Keratinocyte (primary cell): ENCODE data around the gene CCDC144A. TPM values are rescaled to one million over a fixed set of nuclear protein-coding genes. Genes with fewer than 3 reads are reported as not detected.
"Not testable (repeated sequence)": the region's sequence is repeated elsewhere in the genome, so short reads cannot be mapped to it uniquely, and the experiment has no call there.

Experiments used
- DNase-seq: peaks from one replicate; pipeline ENCODE4 v3.0.0-alpha.2; 2011; ENCODE audit warnings: low read depth, missing footprints, low spot score
- FAIRE-seq: peaks from 2 replicates; lab custom pipeline; 2011; peaks lifted over from hg19 to GRCh38; lab: Jason Lieb, UNC
- H2AFZ ChIP-seq: 2 replicates; pipeline ENCODE4 v1.6.0; 2012; ENCODE audit warnings: low read length, control low read depth, inconsistent platforms; ENCODE audit not compliant: control insufficient read depth
- H3K27ac ChIP-seq: 2 replicates; pipeline ENCODE4 v1.5.1; 2011; ENCODE audit warnings: low read length; ENCODE audit not compliant: control insufficient read depth, insufficient read depth
- H3K27me3 ChIP-seq: 3 replicates; pipeline ENCODE4 v1.6.0; 2011; ENCODE audit warnings: low read length; ENCODE audit not compliant: control insufficient read depth, insufficient read depth; ENCODE audit errors: extremely low read depth
- H3K36me3 ChIP-seq, 2 experiments: 2 replicates in 1 of 2; 3 replicates in 1 of 2; pipeline ENCODE4 v1.5.1; 2011; ENCODE audit warnings: low read length in 2 of 2, mild to moderate bottlenecking in 1 of 2; ENCODE audit not compliant: control insufficient read depth in 2 of 2, insufficient read depth in 2 of 2; ENCODE audit errors: extremely low read depth in 1 of 2
- H3K4me1 ChIP-seq: 3 replicates; pipeline ENCODE4 v1.5.1; 2011; ENCODE audit warnings: low read length; ENCODE audit not compliant: control insufficient read depth, insufficient read depth; ENCODE audit errors: extremely low read depth
- H3K4me2 ChIP-seq: 3 replicates; pipeline ENCODE4 v1.6.0; 2011; ENCODE audit warnings: low read depth, low read length; ENCODE audit not compliant: control insufficient read depth, insufficient read depth; ENCODE audit errors: extremely low read depth
- H3K4me3 ChIP-seq, 3 experiments: fragments of 200-600 bp in 1 of 3; sonication (generic) in 1 of 3; 2 replicates in 2 of 3; 3 replicates in 1 of 3; pipeline ENCODE4 v1.5.1; 2011 to 2016; ENCODE audit warnings: low read length in 3 of 3, mild to moderate bottlenecking in 3 of 3, control low read depth in 2 of 3, inconsistent platforms in 1 of 3, low read depth in 1 of 3, mixed read lengths in 1 of 3, mixed run types in 1 of 3, moderate library complexity in 1 of 3; ENCODE audit not compliant: control insufficient read depth in 2 of 3, insufficient read depth in 2 of 3; ENCODE audit errors: extremely low read depth in 1 of 3
- H3K79me2 ChIP-seq: 2 replicates; pipeline ENCODE4 v1.6.0; 2012; ENCODE audit warnings: low read length; ENCODE audit not compliant: control insufficient read depth, insufficient read depth
- H3K9ac ChIP-seq: 3 replicates; pipeline ENCODE4 v1.6.0; 2011; ENCODE audit warnings: low read length; ENCODE audit not compliant: control insufficient read depth, insufficient read depth; ENCODE audit errors: extremely low read depth
- H3K9me1 ChIP-seq: 3 replicates; pipeline ENCODE4 v1.6.0; 2011; ENCODE audit warnings: low read length; ENCODE audit not compliant: control insufficient read depth, insufficient read depth; ENCODE audit errors: extremely low read depth
- H3K9me3 ChIP-seq: 2 replicates; pipeline ENCODE4 v1.5.1; 2012; ENCODE audit warnings: low read depth, low read length; ENCODE audit not compliant: control insufficient read depth
- H4K20me1 ChIP-seq: 3 replicates; pipeline ENCODE4 v1.6.0; 2011; ENCODE audit warnings: low read length; ENCODE audit not compliant: control insufficient read depth, insufficient read depth; ENCODE audit errors: extremely low read depth
- dilution Hi-C: fragments of 300-500 bp; cut with MboI; formaldehyde crosslinking; loops from one replicate; pipeline ENCODE4 v1.7.0; 2020; ENCODE audit warnings: low sequenced_read_pairs; ENCODE audit not compliant: extremely low pct_ligation_motif_present
- polyA plus RNA-seq, 5 experiments: library from polyadenylated mRNA; depleted of rRNA in 3 of 5; stranded (reverse) in 3 of 5; stranded (forward) in 1 of 5; unstranded in 1 of 5; fragments of >200 nt; gene quantifications; 1 replicate in 1 of 5; 2 replicates in 3 of 5; 3 replicates in 1 of 5; pipeline versions ENCODE4 v1.2.1 to v1.2.3, GENCODE V29; 2011 to 2012; ENCODE audit warnings: missing spikeins in 2 of 5, low read depth in 1 of 5, low replicate concordance in 1 of 5

Gene CCDC144A
- polyA plus RNA-seq, 1 donor (not counting 4 experiments of a cell fraction or from before 2014, with no cell fraction given), result 0.30 TPM

DNA sequence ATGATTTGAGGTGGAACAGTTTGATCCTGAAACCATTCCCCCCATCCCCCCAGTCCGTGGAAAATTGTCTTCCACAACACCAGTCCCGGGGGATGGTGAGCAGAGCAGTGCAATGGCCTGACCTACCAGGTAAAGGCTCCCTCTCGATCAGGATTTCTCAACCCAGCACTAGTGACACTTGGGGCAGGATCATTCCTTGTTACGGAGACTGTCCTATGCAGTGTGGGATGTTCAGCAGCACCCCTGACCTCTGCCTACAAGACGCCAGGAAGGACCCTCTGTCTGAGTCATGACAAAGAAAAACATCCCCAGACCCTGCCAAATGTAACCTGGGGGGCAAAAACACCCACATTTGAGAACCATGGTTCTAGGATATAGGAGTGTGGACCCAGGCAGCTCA, 114.8 kb downstream of the CCDC144A start:
- FAIRE-seq, H3K27ac ChIP-seq, H3K4me1 ChIP-seq, H3K36me3 ChIP-seq, H3K4me3 ChIP-seq, H2AFZ ChIP-seq, H3K27me3 ChIP-seq, H3K9me3 ChIP-seq, H3K9me1 ChIP-seq, H3K4me2 ChIP-seq, dilution Hi-C loops, H4K20me1 ChIP-seq, H3K79me2 ChIP-seq, H3K9ac ChIP-seq, DNase-seq: not testable (repeated sequence)

GRCh38 chr17:16806599-16806998, 116.6 kb downstream of the CCDC144A start:
- H4K20me1 ChIP-seq, H3K9ac ChIP-seq, H3K27me3 ChIP-seq, H3K79me2 ChIP-seq, H3K27ac ChIP-seq, H3K9me1 ChIP-seq, dilution Hi-C loops, H3K36me3 ChIP-seq, H3K4me1 ChIP-seq, H3K4me2 ChIP-seq, H3K4me3 ChIP-seq, DNase-seq, H3K9me3 ChIP-seq, FAIRE-seq, H2AFZ ChIP-seq: not testable (repeated sequence)

DNA sequence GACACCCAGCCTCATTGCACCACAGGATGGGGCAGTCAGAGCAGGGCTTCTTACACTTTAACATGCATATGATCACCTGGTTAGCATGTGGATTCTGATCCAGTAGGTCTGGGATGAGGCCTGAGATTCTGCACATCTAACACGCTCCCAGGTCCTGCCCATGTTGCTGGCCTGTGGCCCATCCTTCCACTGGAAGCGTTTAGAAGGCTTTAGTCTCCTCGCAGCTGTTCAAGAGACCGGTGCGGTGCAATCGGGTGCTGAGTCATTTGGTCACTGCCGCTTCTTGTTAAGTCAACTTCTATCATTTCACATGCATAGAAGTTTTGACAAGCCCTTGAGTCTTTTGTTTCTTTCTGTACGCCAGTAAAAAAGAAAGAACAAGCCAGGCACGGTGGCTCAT, 117.6 kb downstream of the CCDC144A start:
- FAIRE-seq, H3K27ac ChIP-seq, dilution Hi-C loops: not testable (repeated sequence)

DNA sequence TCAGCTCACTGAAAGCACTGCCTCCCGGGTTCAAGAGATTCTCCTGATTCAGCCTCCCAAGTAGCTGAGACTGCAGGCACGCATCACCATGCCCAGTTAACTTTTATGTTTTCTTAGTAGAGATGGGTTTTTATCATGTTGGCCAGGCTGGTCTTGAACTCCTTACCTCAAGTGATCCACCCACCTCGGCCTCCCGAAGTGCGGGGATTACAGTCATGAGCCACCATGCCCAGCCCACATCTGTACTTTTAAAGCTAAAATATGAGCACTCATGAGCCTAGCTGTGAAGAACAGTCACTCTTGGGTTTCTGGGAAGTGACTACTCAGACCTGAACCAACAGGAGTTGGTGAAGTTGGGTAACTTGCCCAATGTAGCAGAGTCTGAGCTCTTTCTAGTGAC, 120.2 kb downstream of the CCDC144A start:
- DNase-seq, H3K27me3 ChIP-seq, H3K36me3 ChIP-seq, H3K4me3 ChIP-seq, H3K4me1 ChIP-seq, H3K9ac ChIP-seq, H3K9me1 ChIP-seq, H4K20me1 ChIP-seq, dilution Hi-C loops, H3K79me2 ChIP-seq, H3K27ac ChIP-seq, H2AFZ ChIP-seq, H3K9me3 ChIP-seq, H3K4me2 ChIP-seq, FAIRE-seq: not testable (repeated sequence)

More for the DNA sequence above, 117.6 kb downstream of the CCDC144A start:
- H3K36me3 ChIP-seq, H3K4me2 ChIP-seq, H3K4me1 ChIP-seq, H3K27me3 ChIP-seq, DNase-seq, H3K4me3 ChIP-seq, H4K20me1 ChIP-seq, H3K9me3 ChIP-seq, H2AFZ ChIP-seq, H3K9ac ChIP-seq, H3K9me1 ChIP-seq, H3K79me2 ChIP-seq: not testable (repeated sequence)

GRCh38 chr17:16812126-16812525, 122.1 kb downstream of the CCDC144A start:
- H2AFZ ChIP-seq, H3K9me3 ChIP-seq, H3K36me3 ChIP-seq, H3K9ac ChIP-seq, H3K4me2 ChIP-seq, H3K9me1 ChIP-seq, DNase-seq, H3K27ac ChIP-seq, H4K20me1 ChIP-seq, dilution Hi-C loops, H3K4me1 ChIP-seq, H3K27me3 ChIP-seq, H3K79me2 ChIP-seq, FAIRE-seq, H3K4me3 ChIP-seq: not testable (repeated sequence)
